Measurements from ENCODE around the gene ANXA11. TPM values are rescaled to one million over a fixed set of nuclear protein-coding genes. Genes with fewer than 3 reads are reported as not detected.
"Not testable (repeated sequence)": the region's sequence is repeated elsewhere in the genome, so short reads cannot be mapped to it uniquely, and the experiment has no call there.

Gene ANXA11
- total RNA-seq, 1 experiment from 2014 or later = 327 TPM

DNA sequence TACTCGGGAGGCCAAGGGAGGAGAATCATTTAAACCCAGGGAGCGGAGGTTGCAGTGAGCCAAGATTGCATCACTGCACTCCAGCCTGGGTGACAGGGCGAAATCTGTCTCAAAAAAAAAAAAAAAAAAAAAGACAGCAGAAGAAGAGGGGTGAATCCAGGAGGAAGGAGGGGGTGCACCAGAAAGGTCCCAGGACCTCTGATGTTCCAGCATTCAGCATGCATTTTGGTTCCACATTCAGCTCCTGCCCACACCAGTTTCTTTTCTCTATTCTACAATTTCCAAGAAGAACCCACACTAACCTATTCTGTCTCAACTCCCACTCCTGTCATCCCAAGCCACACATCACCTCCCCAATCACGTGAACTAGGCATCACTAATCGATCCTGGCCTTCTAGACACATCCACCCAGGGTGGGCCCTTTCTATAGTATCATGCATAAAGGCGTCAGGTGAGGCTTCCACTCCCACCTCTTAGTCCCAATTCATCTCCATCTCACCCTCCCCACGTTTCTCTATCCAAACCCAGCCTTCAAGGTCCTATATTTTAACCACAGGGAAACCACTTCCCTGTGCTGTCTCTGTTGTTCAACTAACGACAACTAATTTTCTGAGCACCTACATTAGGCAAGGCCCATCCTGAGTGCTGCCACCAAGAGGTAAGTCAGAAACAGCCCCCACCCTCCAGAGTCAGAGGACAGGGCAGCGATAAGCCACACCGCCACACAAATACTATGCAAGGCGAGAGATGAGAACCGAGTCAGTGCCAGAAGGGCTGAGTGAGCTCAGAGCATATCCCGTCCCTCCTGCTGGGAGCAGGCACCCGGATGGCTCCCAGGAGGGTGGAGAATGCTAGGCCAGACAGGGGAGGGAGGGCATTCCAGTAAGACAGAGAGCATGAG is 2.2 kb downstream of the ANXA11 start:
- no peaks in the 10 kb centered on the region; the same call in 1 of the 2 replicates for H3K36me3 ChIP-seq (ENCODE audit: control insufficient read depth, insufficient read depth, low read length)
- peak overlapping the region; percentile 84 for H3K4me3 ChIP-seq (ENCODE audit: low read depth, low read length)
- TF ChIP-seq, protein P1, sequence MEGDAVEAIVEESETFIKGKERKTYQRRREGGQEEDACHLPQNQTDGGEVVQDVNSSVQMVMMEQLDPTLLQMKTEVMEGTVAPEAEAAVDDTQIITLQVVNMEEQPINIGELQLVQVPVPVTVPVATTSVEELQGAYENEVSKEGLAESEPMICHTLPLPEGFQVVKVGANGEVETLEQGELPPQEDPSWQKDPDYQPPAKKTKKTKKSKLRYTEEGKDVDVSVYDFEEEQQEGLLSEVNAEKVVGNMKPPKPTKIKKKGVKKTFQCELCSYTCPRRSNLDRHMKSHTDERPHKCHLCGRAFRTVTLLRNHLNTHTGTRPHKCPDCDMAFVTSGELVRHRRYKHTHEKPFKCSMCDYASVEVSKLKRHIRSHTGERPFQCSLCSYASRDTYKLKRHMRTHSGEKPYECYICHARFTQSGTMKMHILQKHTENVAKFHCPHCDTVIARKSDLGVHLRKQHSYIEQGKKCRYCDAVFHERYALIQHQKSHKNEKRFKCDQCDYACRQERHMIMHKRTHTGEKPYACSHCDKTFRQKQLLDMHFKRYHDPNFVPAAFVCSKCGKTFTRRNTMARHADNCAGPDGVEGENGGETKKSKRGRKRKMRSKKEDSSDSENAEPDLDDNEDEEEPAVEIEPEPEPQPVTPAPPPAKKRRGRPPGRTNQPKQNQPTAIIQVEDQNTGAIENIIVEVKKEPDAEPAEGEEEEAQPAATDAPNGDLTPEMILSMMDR (IDR thresholded peaks at IDR 0.05; ENCODE audit: insufficient read depth in 1 of 2, low read depth in 1 of 2, low read length in 1 of 2, severe bottlenecking in 1 of 2, unreplicated experiment in 1 of 2) = peak in 1 of 2 experiments; percentile 28
- ChIA-PET POLR2A (interaction anchor here (0.5 kb wide), 1 partner anchor 205 kb away, joined by 3 read pairs; the partner anchor contains the start of gene PRXL2A), CTCF (interaction anchor here (0.7 to 1.5 kb wide), 4 partner anchors 9 to 59 kb away, joined by 3 to 7 read pairs (median 4); no protein-coding TSS in a partner anchor)
- peak overlapping the region; percentile 78 for H3K4me3 Mint-ChIP-seq (ENCODE audit: unreplicated experiment)
- H3K27ac Mint-ChIP-seq (ENCODE audit: unreplicated experiment) = peak overlapping the region; percentile 94
- no peaks in the 10 kb centered on the region for H3K9me3 Mint-ChIP-seq (ENCODE audit: unreplicated experiment)
- peaks cover 58% of the 10 kb centered on the region for H3K4me1 Mint-ChIP-seq (ENCODE audit: low read depth, unreplicated experiment)
- intact Hi-C loops (cut with micrococcal nuclease; ENCODE audit: unreplicated experiment) = no loop called here
- H3K4me1 ChIP-seq = peaks cover 54% of the 10 kb centered on the region
- H3K36me3 Mint-ChIP-seq (ENCODE audit: insufficient read depth, unreplicated experiment) = peaks cover 54% of the 10 kb centered on the region
- no peaks in the 10 kb centered on the region for H3K27me3 Mint-ChIP-seq (ENCODE audit: insufficient read depth, unreplicated experiment)
- no peaks in the 10 kb centered on the region for H3K27me3 ChIP-seq (replicated peaks; ENCODE audit: control insufficient read depth, insufficient read depth, low read length)
- no peaks in the 10 kb centered on the region for H3K9me3 ChIP-seq
- no TSS peak for BruUV-seq (replicated peaks)
- peak; percentile 57 to 68 for DNase-seq

DNA sequence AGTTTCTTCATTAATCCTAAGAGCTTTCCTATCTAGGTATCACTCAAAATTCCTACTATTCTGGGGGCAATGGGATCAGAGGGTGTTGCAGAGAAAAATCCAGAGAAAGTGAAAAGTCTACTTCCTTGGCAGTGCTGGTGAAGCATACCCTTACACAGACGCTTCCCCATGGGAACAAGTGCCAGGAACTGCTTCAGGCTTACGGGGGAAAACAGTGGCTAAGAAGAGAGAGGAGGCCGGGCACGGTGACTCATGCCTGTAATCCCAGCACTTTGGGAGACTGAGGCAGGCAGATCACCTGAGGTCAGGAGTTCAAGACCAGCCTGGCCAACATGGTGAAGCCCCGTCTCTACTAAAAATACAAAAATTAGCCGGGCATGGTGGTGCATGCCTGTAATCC is 2.8 kb downstream of the ANXA11 start:
- Mint-ChIP-seq H3K4me3 (ENCODE audit: unreplicated experiment) (peak overlapping the region; percentile 78), H3K36me3 (ENCODE audit: insufficient read depth, unreplicated experiment) (peaks cover 54% of the 10 kb centered on the region), H3K4me1 (ENCODE audit: low read depth, unreplicated experiment) (peaks cover 58% of the 10 kb centered on the region)
- H3K4me3 ChIP-seq (ENCODE audit: low read depth, low read length); H3K27ac Mint-ChIP-seq (ENCODE audit: unreplicated experiment); H3K9me3 ChIP-seq; DNase-seq; intact Hi-C loops (cut with micrococcal nuclease; ENCODE audit: unreplicated experiment); POLR2A ChIA-PET; H3K27me3 Mint-ChIP-seq (ENCODE audit: insufficient read depth, unreplicated experiment); H3K36me3 ChIP-seq (ENCODE audit: control insufficient read depth, insufficient read depth, low read length); H3K27me3 ChIP-seq (replicated peaks; ENCODE audit: control insufficient read depth, insufficient read depth, low read length); BruUV-seq (replicated peaks); H3K9me3 Mint-ChIP-seq (ENCODE audit: unreplicated experiment): not testable (repeated sequence)
- peaks cover 57% of the 10 kb centered on the region for H3K4me1 ChIP-seq
- CTCF ChIA-PET = interaction anchor here (0.7 kb wide), 1 partner anchor 510 kb away, joined by 3 read pairs; no protein-coding TSS in a partner anchor

DNA sequence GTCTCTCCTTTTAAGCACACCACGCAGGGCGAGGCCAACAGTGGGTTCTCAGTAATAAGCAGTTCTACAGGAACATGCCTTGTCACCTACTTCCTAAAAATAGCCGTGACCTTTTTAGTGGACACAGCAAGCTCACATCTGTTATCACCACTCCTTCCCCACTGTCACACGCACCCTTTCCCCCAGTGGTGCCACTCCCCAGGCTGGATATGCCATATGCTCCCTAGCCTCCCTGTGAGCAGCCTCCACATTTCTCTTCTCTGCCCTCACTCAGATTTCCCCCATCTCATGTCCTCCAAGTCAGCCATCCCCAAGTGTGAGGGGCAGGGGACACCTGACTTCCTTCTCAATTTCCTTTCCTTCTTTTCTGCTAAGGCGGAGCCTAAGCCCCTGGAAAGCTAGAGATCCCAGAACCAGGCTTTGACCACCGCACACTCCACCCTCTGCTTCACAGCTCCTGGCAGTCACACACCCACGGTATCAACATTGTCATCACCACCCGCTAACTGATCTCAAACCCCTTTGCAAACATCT is 3.7 kb downstream of the ANXA11 start:
- Mint-ChIP-seq H3K4me3 (ENCODE audit: unreplicated experiment) (peak overlapping the region; percentile 13), H3K27me3 (ENCODE audit: insufficient read depth, unreplicated experiment) (no peaks in the 10 kb centered on the region), H3K36me3 (ENCODE audit: insufficient read depth, unreplicated experiment) (peaks cover 53% of the 10 kb centered on the region), H3K4me1 (ENCODE audit: low read depth, unreplicated experiment) (peaks cover 64% of the 10 kb centered on the region), H3K27ac (ENCODE audit: unreplicated experiment) (peak overlapping the region; percentile 1), H3K9me3 (ENCODE audit: unreplicated experiment) (no peaks in the 10 kb centered on the region)
- Histone ChIP-seq H3K27me3 (replicated peaks; ENCODE audit: control insufficient read depth, insufficient read depth, low read length) (no peaks in the 10 kb centered on the region), H3K9me3 (no peaks in the 10 kb centered on the region), H3K36me3 (ENCODE audit: control insufficient read depth, insufficient read depth, low read length) (no peaks in the 10 kb centered on the region; the same call in 1 of the 2 replicates), H3K4me1 (peaks cover 65% of the 10 kb centered on the region), H3K4me3 (ENCODE audit: low read depth, low read length) (no peak overlapping the region)
- intact Hi-C loops (cut with micrococcal nuclease; ENCODE audit: unreplicated experiment) = no loop called here
- no TSS peak for BruUV-seq (replicated peaks)
- ChIA-PET POLR2A (no interaction called here), CTCF (no interaction called here)
- DNase-seq = no peak
- TF ChIP-seq, protein P1 (IDR thresholded peaks at IDR 0.05; ENCODE audit: insufficient read depth in 1 of 2, low read depth in 1 of 2, low read length in 1 of 2, severe bottlenecking in 1 of 2, unreplicated experiment in 1 of 2) = no peak
